KOPT-K1 (cell line): ENCODE results near the gene CCDC159.
"Not testable (repeated sequence)": the region's sequence is repeated elsewhere in the genome, so short reads cannot be mapped to it uniquely, and the experiment has no call there.

ENCODE experiments used
- H3K27ac ChIP-seq: fragments of 200-600 bp; sonication (generic); 2 replicates; pipeline ENCODE4 v1.5.1; 2016; ENCODE audit warnings: antibody characterized with exemption, mild to moderate bottlenecking, low read depth, low read length; ENCODE audit not compliant: poor library complexity, severe bottlenecking
- H3K36me3 ChIP-seq: fragments of 200-600 bp; sonication (generic); 2 replicates; pipeline ENCODE4 v1.5.1; 2017; ENCODE audit warnings: antibody characterized with exemption, mild to moderate bottlenecking, low read length, moderate library complexity; ENCODE audit not compliant: insufficient read depth
- H3K9me3 ChIP-seq: fragments of 200-600 bp; sonication (generic); 2 replicates; pipeline ENCODE4 v1.5.1; 2017; ENCODE audit warnings: antibody characterized with exemption, low read length, mild to moderate bottlenecking; ENCODE audit not compliant: insufficient read depth, poor library complexity, severe bottlenecking

Gene CCDC159

DNA sequence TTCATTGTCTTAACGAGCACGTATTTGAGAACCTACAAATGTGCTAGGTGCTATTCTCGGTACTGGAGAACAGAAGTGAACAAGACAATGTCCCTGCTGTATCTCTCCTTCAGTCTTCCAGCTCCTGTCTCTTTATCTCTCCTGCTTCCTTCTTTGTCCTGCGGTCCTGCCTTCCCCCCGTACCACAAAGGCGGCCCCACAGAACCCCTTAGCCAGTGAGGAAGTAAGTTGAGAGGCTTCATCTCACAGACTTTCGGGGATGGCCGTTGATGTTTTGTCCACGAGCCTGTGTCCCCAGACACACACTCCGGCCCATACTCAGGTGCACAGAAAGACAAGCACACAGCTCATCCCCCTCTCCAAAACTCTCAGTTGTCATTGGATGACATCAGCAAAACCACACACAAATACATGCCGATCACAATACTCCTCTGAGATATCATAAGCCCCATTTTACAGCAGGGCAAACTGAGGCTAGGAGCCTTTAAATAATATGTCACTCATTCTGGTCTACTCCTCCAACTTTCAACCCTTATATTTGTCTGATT lies 27.6 kb downstream of the CCDC159 start:
- H3K9me3 ChIP-seq, result no peaks in the 10 kb centered on the region
- no peaks in the 10 kb centered on the region for H3K36me3 ChIP-seq
- peak overlapping the region; percentile 78 for H3K27ac ChIP-seq

DNA sequence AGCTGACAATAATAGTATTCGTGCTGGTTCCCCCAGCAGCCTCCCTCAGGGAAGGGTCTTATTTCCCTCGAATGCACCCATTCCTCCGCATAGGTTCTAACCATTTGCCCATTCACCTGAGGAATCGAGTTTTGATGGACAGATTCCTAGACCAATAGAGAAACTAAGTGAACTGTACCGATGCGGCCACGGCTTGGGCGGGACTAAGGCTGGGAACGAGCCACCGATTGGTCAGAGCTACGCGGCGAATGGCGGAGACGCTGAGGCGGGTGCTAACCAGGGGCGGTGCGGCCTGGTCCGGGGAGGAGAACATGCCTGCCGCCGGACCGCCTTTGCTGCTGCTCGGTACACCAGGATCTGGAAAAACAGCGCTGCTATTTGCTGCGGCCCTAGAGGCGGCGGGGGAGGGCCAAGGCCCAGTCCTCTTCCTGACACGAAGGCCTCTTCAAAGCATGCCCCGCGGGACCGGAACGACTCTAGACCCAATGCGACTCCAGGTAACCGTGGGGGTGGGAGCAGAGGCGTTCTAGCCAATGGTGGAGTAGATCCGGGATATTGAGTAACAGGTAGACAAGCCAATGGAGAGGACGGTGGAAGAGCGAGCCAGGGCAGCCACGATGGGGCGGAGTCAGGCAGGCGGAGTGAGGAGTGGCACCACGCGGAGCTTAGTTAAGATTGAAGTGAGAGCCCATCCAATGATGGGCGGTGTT lies 28.3 kb downstream of the CCDC159 start, which contains the start of gene SWSAP1:
SWSAP1 (plus strand) TSS at position 234 of the 710 bp plus-strand sequence; CDS start at position 249, 15 bp downstream.
- Histone ChIP-seq H3K36me3 (no peaks in the 10 kb centered on the region), H3K27ac (peak within 1 kb of the TSS; percentile 78), H3K9me3 (no peaks in the 10 kb centered on the region)

DNA sequence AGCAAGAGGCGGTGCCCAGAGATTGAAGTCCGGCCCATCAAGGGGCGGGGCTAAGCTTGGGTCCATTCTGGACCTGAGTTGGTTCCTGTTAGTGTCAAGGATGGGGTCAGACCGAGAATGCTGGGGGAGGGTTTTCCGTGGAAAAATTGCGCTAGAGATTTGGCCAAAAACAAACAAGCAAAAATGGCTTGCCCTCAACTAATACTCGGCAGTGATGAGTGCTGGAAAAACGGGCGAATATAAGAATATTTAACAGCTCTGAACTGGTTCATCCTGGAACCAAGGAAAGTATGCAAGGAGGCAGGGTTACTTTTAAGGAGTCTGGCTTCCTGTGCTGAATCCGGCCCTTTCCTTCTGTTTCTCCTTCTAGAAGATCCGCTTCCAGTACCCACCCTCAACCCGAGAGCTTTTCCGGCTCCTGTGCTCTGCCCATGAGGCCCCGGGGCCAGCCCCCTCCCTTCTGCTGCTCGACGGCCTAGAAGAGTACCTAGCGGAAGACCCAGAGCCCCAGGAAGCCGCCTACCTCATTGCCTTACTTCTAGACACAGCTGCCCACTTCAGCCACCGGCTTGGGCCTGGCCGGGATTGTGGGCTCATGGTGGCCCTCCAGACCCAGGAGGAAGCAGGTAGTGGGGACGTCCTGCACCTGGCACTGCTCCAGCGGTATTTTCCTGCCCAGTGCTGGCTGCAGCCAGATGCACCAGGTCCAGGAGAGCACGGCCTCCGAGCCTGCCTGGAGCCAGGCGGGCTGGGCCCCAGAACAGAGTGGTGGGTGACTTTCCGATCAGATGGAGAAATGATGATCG lies 29.0 kb downstream of the CCDC159 start:
- no peaks in the 10 kb centered on the region for H3K36me3 ChIP-seq
- H3K9me3 ChIP-seq, result no peaks in the 10 kb centered on the region
- peak overlapping the region; percentile 78 for H3K27ac ChIP-seq

DNA sequence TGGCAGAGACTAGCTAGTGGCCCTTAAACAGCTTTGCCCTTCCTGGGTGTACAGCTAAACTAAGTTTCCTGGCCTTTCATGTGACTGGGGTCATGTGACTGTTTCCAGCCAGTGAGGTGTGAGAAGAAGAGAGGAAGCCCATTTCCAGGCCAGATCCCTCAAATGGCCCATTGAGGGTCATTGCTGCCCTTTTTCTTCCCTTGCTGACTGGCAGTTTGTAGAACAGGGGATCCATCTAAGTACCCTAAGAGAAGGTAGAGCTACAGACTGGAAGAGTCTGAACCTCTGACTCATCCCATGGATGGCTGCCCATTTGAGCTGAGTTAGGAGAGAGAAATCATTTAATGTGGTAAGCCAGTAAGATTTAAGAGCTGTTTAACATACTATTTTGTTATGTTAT lies 30.9 kb downstream of the CCDC159 start:
- H3K27ac ChIP-seq, result peak overlapping the region; percentile 40
- no peaks in the 10 kb centered on the region for H3K9me3 ChIP-seq
- H3K36me3 ChIP-seq, result no peaks in the 10 kb centered on the region

- Histone ChIP-seq H3K9me3 (no peaks in the 10 kb centered on the region), H3K27ac (no peak overlapping the region), H3K36me3 (no peaks in the 10 kb centered on the region)
These were observed 31.4 kb downstream of the CCDC159 start for GRCh38 chr19:11377756-11378155.

GRCh38 chr19:11378319-11379189 lies 32.2 kb downstream of the CCDC159 start:
- no peaks in the 10 kb centered on the region for H3K9me3 ChIP-seq
- no peak overlapping the region for H3K27ac ChIP-seq
- H3K36me3 ChIP-seq, result no peaks in the 10 kb centered on the region

GRCh38 chr19:11379269-11379845 lies 33.0 kb downstream of the CCDC159 start:
- not testable (repeated sequence) for H3K9me3 ChIP-seq, H3K36me3 ChIP-seq, H3K27ac ChIP-seq

DNA sequence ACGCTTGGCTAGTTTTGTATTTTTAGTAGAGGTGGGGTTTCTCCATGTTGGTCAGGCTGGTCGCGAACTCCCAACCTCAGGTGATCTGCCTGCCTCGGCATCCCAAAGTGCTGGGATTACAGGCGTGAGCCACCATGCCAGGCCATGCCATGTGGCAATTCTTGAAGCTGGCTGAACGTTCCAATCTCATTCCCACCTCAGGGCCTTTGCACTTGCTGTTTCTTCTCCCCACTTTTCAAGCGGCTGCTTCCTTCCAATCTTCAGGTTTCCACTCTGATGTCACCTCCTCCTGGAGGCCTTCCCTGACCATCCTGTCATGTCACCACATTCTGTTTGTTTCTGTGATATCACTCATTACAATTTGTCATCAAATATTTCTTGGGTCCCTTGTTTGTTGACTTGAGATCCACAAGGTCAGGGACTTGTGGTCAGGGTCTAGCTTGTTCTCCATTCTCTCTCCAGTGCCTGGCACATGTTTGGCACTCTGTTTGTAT lies 33.6 kb downstream of the CCDC159 start:
- Histone ChIP-seq H3K9me3 (no peaks in the 10 kb centered on the region), H3K36me3 (no peaks in the 10 kb centered on the region), H3K27ac (peak overlapping the region; percentile 77)

GRCh38 chr19:11380653-11381537 lies 34.6 kb downstream of the CCDC159 start:
- Histone ChIP-seq H3K27ac (peak overlapping the region; percentile 77), H3K36me3 (no peaks in the 10 kb centered on the region), H3K9me3 (no peaks in the 10 kb centered on the region)

DNA sequence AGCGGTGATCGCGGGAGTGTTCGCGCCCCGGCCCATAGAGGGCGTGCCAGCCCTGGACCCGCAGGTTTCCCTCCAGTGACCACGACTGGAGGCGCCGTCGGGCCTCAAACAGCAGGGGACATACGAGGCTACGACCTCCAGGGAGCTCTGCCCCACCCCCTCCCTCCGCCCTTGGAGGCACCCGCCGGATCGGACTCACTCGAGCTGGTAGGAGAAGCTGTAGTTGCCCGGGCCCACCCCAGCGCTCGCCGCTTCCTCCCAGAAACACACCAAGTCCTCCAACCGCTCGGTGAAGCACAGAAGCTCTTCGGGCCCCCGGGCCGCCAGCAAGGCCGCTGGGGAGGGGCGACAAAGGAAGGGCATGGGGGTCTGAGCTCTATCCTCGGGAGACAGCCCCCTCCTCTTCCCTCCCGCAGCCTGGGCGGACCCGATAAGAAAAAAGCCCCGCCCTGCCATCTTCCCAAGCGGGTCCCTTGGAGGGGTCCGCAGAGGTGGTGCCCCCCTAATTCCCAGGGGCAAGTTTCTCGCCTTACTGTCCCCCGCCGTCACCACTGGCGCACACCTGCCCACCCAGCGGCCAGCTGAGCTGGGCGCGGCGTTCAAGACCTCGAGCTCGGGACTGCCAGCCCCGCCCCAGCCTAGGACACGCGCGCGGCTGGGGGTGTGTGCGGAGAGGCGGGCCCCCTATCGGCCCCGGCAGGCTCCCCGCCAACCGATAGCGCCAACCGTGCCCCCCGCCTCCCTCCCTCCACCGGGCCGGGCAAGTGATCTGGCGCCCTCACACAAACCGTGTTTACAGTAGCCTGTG lies 36.8 kb downstream of the CCDC159 start:
- H3K9me3 ChIP-seq, result no peaks in the 10 kb centered on the region
- H3K36me3 ChIP-seq, result no peaks in the 10 kb centered on the region
- no peak overlapping the region for H3K27ac ChIP-seq

DNA sequence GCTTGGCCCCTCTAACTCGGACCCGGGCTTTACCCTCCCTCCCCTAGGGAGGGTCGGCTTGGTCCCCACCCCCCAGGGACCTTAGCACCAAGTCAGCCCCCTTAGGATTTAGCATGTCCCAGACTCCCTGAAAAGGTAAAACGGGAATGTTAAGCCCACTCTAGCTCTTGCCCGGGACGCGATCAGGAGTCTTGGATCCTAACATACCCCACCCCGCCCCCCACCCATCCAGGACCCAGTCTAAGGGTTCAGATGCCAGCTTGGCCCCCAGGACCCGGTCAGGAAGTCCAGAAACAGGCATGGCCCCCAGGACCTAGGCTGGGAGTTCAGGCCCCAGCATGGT lies 37.4 kb downstream of the CCDC159 start:
- Histone ChIP-seq H3K27ac (no peak overlapping the region), H3K36me3 (no peaks in the 10 kb centered on the region), H3K9me3 (no peaks in the 10 kb centered on the region)

DNA sequence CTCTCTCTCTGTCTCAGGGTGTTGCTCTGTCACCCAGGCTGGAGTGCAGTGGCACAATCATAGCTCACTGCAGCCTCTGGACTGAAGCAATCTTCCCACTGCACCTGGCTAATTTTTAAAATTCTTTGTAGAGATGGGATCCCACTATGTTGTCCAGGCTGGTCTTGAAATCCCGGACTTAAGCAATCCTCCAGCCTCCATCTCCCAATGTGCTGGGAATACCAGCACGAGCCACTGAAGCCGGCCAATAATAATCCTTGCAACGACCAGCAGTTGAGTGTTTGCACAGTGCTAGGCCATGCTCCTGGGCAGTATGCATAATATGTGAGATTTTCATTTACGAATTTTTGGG lies 38.4 kb downstream of the CCDC159 start:
- Histone ChIP-seq H3K27ac (no peak overlapping the region), H3K36me3 (no peaks in the 10 kb centered on the region), H3K9me3 (no peaks in the 10 kb centered on the region)
